A549 (cell line): ENCODE data around the gene ALOX12. TPM values are rescaled to one million over a fixed set of nuclear protein-coding genes. Genes with fewer than 3 reads are reported as not detected.
A peak's percentile ranks its signal among the peaks of the same experiment; 100 is the strongest.
"Not testable (repeated sequence)": the region's sequence is repeated elsewhere in the genome, so short reads cannot be mapped to it uniquely, and the experiment has no call there.

Experiments
- ATAC-seq, 2 experiments: fragments of 200-7000 bp in 1 of 2; fragments of >200 bp in 1 of 2; cut with Nextera tagmentation in 1 of 2; cut with Tn5 transposase in 1 of 2; 3 replicates each; pipeline versions ENCODE4 v1.8.0 to v1.9.1; 2018 to 2020; ENCODE audit warnings: mild to moderate bottlenecking in 1 of 2, moderate library complexity in 1 of 2
- CTCF ChIA-PET: fragments of 300-600 bp; sonication (Branson Sonifier 250); formaldehyde crosslinking; extraction: SDS; loops from one replicate; lab custom pipeline; 2021; ENCODE audit warnings: antibody characterized with exemption, inconsistent platforms; lab: Yijun Ruan, JAX
- POLR2A ChIA-PET: fragments of 350-600 bp; formaldehyde crosslinking; extraction: SDS; loops from one replicate; lab custom pipeline; 2021; ENCODE audit warnings: antibody characterized with exemption, inconsistent platforms; lab: Yijun Ruan, JAX
- DNase-seq, 2 experiments: peaks; one replicate each; pipeline versions ENCODE4 v3.0.0 to v3.0.0-alpha.2; 2011 to 2016; ENCODE audit warnings: low read depth in 1 of 2, low spot score in 1 of 2
- FAIRE-seq: peaks from 2 replicates; lab custom pipeline; 2011; peaks lifted over from hg19 to GRCh38; lab: Jason Lieb, UNC
- H3K27ac ChIP-seq, 2 experiments: fragments of >200 bp; sonication (Bioruptor Twin); formaldehyde crosslinking; 3 replicates each; pipeline ENCODE4 v1.5.1; 2016 to 2017
- H3K4me1 ChIP-seq: fragments of >200 bp; sonication (Bioruptor Twin); formaldehyde crosslinking; 3 replicates; pipeline ENCODE4 v1.6.1; 2016
- H3K4me2 ChIP-seq: fragments of >200 bp; sonication (Bioruptor Twin); formaldehyde crosslinking; 3 replicates; pipeline ENCODE4 v1.6.1; 2016
- H3K4me3 ChIP-seq: fragments of >200 bp; sonication (Bioruptor Twin); formaldehyde crosslinking; 3 replicates; pipeline ENCODE4 v1.5.1; 2016
- H3K9me3 ChIP-seq: fragments of >200 bp; sonication (Bioruptor Twin); formaldehyde crosslinking; 3 replicates; pipeline ENCODE4 v1.6.1; 2016
- BCL3 ChIP-seq: fragments of >200 bp; sonication (Bioruptor Twin); formaldehyde crosslinking; IDR thresholded peaks from 3 replicates; pipeline ENCODE4 v1.6.1; 2016
- BHLHE40 ChIP-seq: IDR thresholded peaks from 2 replicates; pipeline ENCODE4 v1.6.1; 2012; ENCODE audit warnings: low read depth, low read length, inconsistent platforms
- CBX2 ChIP-seq: fragments of 200-600 bp; sonication (generic); IDR thresholded peaks from 2 replicates; pipeline ENCODE4 v1.6.1; 2016; ENCODE audit warnings: low read depth, mild to moderate bottlenecking, borderline replicate concordance
- CHD2 ChIP-seq: fragments of 150-350 bp; IDR thresholded peaks from 2 replicates; pipeline ENCODE4 v1.6.1; 2014; ENCODE audit warnings: low read length; ENCODE audit not compliant: partially characterized antibody
- CHD4 ChIP-seq: fragments of 200-600 bp; sonication (generic); IDR thresholded peaks from 2 replicates; pipeline ENCODE4 v1.6.1; 2016; ENCODE audit warnings: antibody characterized with exemption, mild to moderate bottlenecking, borderline replicate concordance
- EHF ChIP-seq: fragments of 250-450 bp; sonication (Bioruptor Pico); IDR thresholded peaks from 2 replicates; pipeline ENCODE4 v1.5.0; 2020; ENCODE audit warnings: mild to moderate bottlenecking
- ESRRA ChIP-seq: fragments of 150-350 bp; IDR thresholded peaks from 2 replicates; pipeline ENCODE4 v1.6.1; 2014; ENCODE audit warnings: mild to moderate bottlenecking, low read length, borderline replicate concordance
- JUN ChIP-seq, 2 experiments: fragments of >200 bp; sonication (Bioruptor Twin); formaldehyde crosslinking; IDR thresholded peaks; 2 replicates in 1 of 2; 3 replicates in 1 of 2; pipeline ENCODE4 v1.6.1; 2016 to 2017
- JUNB ChIP-seq: fragments of >200 bp; sonication (Bioruptor Twin); formaldehyde crosslinking; IDR thresholded peaks from 2 replicates; pipeline ENCODE4 v1.6.1; 2016
- KDM1A ChIP-seq: fragments of 200-600 bp; sonication (generic); IDR thresholded peaks from 2 replicates; pipeline ENCODE4 v1.6.1; 2016; ENCODE audit warnings: low read depth, mild to moderate bottlenecking
- KDM5A ChIP-seq: fragments of 200-600 bp; sonication (generic); IDR thresholded peaks from 2 replicates; pipeline ENCODE4 v1.6.1; 2016; ENCODE audit warnings: antibody characterized with exemption, mild to moderate bottlenecking
- MAFK ChIP-seq: fragments of 450-650 bp; IDR thresholded peaks from 2 replicates; pipeline ENCODE4 v1.6.1; 2014; ENCODE audit not compliant: partially characterized antibody
- MAZ ChIP-seq: fragments of 150-350 bp; IDR thresholded peaks from 2 replicates; pipeline ENCODE4 v1.6.1; 2014; ENCODE audit warnings: antibody characterized with exemption, low read depth, low read length, borderline replicate concordance
- MYC ChIP-seq: IDR thresholded peaks from 2 replicates; pipeline ENCODE4 v1.6.1; 2012; ENCODE audit warnings: mild to moderate bottlenecking, inconsistent platforms, low read length, improper control_type of control experiment, borderline replicate concordance
- POLR2AphosphoS2 ChIP-seq: conservative IDR thresholded peaks from 2 replicates; pipeline ENCODE4 v1.6.1; 2012; ENCODE audit warnings: low read length, improper control_type of control experiment, inconsistent platforms
- RAD21 ChIP-seq, 2 experiments: fragments of >200 bp in 1 of 2; sonication (Bioruptor Twin) in 1 of 2; formaldehyde crosslinking in 1 of 2; IDR thresholded peaks in 1 of 2; conservative IDR thresholded peaks in 1 of 2; 2 replicates in 1 of 2; 3 replicates in 1 of 2; pipeline ENCODE4 v1.6.1; 2012 to 2018; ENCODE audit warnings: inconsistent platforms in 1 of 2
- SREBF2 ChIP-seq: fragments of 450-650 bp; IDR thresholded peaks from 2 replicates; pipeline ENCODE4 v1.6.1; 2014; ENCODE audit warnings: mild to moderate bottlenecking, moderate library complexity
- TFCP2L1 ChIP-seq: fragments of 250-450 bp; sonication (Bioruptor Pico); IDR thresholded peaks from 2 replicates; pipeline ENCODE4 v1.5.0; 2021; ENCODE audit warnings: mild to moderate bottlenecking
- WGBS: methylation state at CpG from one replicate; pipeline ENCODE4 v1.1.6; 2017; ENCODE audit errors: missing lambda C conversion rate; 5-methylcytosine and 5-hydroxymethylcytosine counted together
- polyA plus RNA-seq, 4 experiments: library from polyadenylated mRNA; depleted of rRNA in 3 of 4; stranded (reverse); fragments of >200 nt; fragmentation: RNase III in 1 of 4; extraction: RNeasy Plus Mini Kit Qiagen cat#74134 plus additional on column Dnase treatment in 1 of 4; gene quantifications; 2 replicates in 3 of 4; 3 replicates in 1 of 4; pipeline ENCODE4 v1.2.3, GENCODE V29; 2011 to 2017
- TF ChIP-seq, protein P1 (sequence below): fragments of 450-650 bp; IDR thresholded peaks from 2 replicates; pipeline ENCODE4 v1.6.1; 2014; ENCODE audit warnings: antibody characterized with exemption
- TF ChIP-seq, protein P2 (sequence below): fragments of 250-450 bp; sonication (Bioruptor Pico); IDR thresholded peaks from 2 replicates; pipeline ENCODE4 v1.5.0; 2021; ENCODE audit warnings: mild to moderate bottlenecking, moderate library complexity, borderline replicate concordance

The ALOX12 gene
- polyA plus RNA-seq, 2 of the 4 experiments (the other 2 are of a cell fraction): not detected

GRCh38 chr17:6970992-6971391 lies 24.9 kb upstream of the ALOX12 start:
- ATAC-seq: no peak
- DNase-seq: no peak
- peaks cover 8% of the 10 kb centered on the region; the same call in 2 of the 3 replicates for H3K4me1 ChIP-seq
- no peak overlapping the region for H3K4me2 ChIP-seq
- H3K4me3 ChIP-seq: no peak overlapping the region
- ChIA-PET POLR2A (interaction anchor here (0.7 kb wide), 1 partner anchor 38 kb away, joined by 6 read pairs; no protein-coding TSS in a partner anchor), CTCF (interaction anchor here (0.6 to 1.4 kb wide), 7 partner anchors 34 to 305 kb away, joined by 3 to 4 read pairs (median 3); no protein-coding TSS in a partner anchor)
- H3K9me3 ChIP-seq: 0 out of 3 replicates have a peak, but pooled peaks cover 5% of the 10 kb centered on the region
- WGBS: 79% methylated on average over 2 of the region's 2 CpGs
- peak; percentile 13 for FAIRE-seq
- TF ChIP-seq BHLHE40: no peak
- no peak for TF ChIP-seq TFCP2L1
- no peak for TF ChIP-seq SREBF2
- TF ChIP-seq KDM1A: no peak
- TF ChIP-seq MAFK: no peak
- TF ChIP-seq KDM5A: no peak
- TF ChIP-seq, protein P1, sequence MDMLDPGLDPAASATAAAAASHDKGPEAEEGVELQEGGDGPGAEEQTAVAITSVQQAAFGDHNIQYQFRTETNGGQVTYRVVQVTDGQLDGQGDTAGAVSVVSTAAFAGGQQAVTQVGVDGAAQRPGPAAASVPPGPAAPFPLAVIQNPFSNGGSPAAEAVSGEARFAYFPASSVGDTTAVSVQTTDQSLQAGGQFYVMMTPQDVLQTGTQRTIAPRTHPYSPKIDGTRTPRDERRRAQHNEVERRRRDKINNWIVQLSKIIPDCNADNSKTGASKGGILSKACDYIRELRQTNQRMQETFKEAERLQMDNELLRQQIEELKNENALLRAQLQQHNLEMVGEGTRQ: no peak
- TF ChIP-seq EHF: no peak
- no peak for TF ChIP-seq JUNB
- TF ChIP-seq CBX2: no peak
- TF ChIP-seq, all 56 proteins: peak for 0
- no peak overlapping the region for H3K27ac ChIP-seq

GRCh38 chr17:6979440-6979839 lies 16.4 kb upstream of the ALOX12 start:
- H3K4me3 ChIP-seq, H3K4me2 ChIP-seq, ATAC-seq, H3K4me1 ChIP-seq, H3K9me3 ChIP-seq, DNase-seq, POLR2A ChIA-PET, H3K27ac ChIP-seq, FAIRE-seq: not testable (repeated sequence)
- WGBS: 85% methylated on average over 5 of the region's 5 CpGs
- CTCF ChIA-PET: interaction anchor here (1.1 to 2.5 kb wide), 7 partner anchors 10 to 136 kb away, joined by 3 to 7 read pairs (median 3); no protein-coding TSS in a partner anchor

- FAIRE-seq: no peak
- no peak for DNase-seq
- Histone ChIP-seq H3K9me3 (no peaks in the 10 kb centered on the region), H3K4me2 (no peak overlapping the region), H3K27ac (no peak overlapping the region), H3K4me1 (no peaks in the 10 kb centered on the region), H3K4me3 (no peak overlapping the region)
- CTCF ChIA-PET: interaction anchor here (1.9 to 2.5 kb wide), 2 partner anchors 23 to 138 kb away, joined by 5 to 7 read pairs; no protein-coding TSS in a partner anchor
- no peak for ATAC-seq
- TF ChIP-seq ESRRA: no peak
- no peak for TF ChIP-seq KDM1A
- no peak for TF ChIP-seq RAD21 (conservative IDR thresholded peaks at IDR 0.05 in 1 of 2, IDR thresholded peaks at IDR 0.05 in 1 of 2)
- no peak for TF ChIP-seq MAZ
- no peak for TF ChIP-seq TFCP2L1
- no peak for TF ChIP-seq MYC
- TF ChIP-seq KDM5A: no peak
- no peak for TF ChIP-seq CHD2
- TF ChIP-seq BCL3: no peak
- no peak for TF ChIP-seq JUN (IDR thresholded peaks at IDR 0.05)
- TF ChIP-seq BHLHE40: no peak
- TF ChIP-seq, protein P2, sequence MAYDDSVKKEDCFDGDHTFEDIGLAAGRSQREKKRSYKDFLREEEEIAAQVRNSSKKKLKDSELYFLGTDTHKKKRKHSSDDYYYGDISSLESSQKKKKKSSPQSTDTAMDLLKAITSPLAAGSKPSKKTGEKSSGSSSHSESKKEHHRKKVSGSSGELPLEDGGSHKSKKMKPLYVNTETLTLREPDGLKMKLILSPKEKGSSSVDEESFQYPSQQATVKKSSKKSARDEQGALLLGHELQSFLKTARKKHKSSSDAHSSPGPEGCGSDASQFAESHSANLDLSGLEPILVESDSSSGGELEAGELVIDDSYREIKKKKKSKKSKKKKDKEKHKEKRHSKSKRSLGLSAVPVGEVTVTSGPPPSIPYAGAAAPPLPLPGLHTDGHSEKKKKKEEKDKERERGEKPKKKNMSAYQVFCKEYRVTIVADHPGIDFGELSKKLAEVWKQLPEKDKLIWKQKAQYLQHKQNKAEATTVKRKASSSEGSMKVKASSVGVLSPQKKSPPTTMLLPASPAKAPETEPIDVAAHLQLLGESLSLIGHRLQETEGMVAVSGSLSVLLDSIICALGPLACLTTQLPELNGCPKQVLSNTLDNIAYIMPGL (CRISPR knock-in tag): no peak
- TF ChIP-seq CHD4: no peak
- TF ChIP-seq POLR2AphosphoS2: no peak
- POLR2A ChIA-PET: interaction anchor here (0.6 kb wide), 1 partner anchor 310 kb away, joined by 4 read pairs; no protein-coding TSS in a partner anchor
- WGBS: 20% methylated on average over 1 of the region's 1 CpG
These were observed 14.4 kb upstream of the ALOX12 start for GRCh38 chr17:6981426-6981825.
